NCI-H2227 (cell line): ENCODE measurements around the gene PRKCE.

Source experiments
- DNase-seq: peaks from one replicate; lab custom pipeline; 2025; ENCODE audit not compliant: unreplicated experiment; lab: John Stamatoyannopoulos, UW

Gene PRKCE

DNA sequence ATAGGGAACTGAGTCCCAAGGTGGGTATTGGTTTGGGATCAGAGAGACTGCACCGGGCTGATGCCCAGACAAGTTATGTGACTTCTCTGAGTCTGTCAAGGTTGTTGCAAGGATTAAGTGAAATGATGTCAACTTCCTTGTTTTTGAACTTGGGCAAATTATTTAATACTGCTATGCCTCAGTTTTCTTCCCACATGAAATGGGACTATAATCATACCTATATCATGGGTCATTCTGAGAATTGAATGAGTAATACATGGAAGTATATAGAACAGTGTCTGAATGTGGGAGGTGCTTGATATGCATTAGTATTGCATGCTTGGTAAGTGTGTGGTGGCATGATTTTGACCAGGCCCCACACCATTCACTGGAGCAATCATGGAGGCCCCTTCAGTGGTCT lies 99.0 kb downstream of the PRKCE start:
- DNase-seq: no peak

DNA sequence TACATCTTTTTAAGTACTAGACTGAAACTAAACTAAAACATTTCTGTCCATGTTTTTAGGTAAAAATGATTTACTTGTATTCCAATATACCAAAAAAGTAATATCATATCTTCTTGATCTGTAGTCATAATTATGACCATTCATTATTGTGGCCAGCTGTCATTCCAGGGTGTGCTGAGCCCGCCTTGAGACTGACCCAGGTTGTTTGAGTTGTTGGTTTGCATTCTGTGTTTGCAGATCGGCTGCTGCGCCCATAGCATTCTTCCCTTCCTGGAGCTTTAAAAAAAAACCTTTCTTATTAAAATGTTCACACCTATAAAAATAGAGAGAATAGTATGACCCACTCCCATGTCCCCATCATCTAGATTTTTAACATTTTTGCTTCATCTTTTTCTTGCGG lies 101.9 kb downstream of the PRKCE start:
- DNase-seq: no peak

DNA sequence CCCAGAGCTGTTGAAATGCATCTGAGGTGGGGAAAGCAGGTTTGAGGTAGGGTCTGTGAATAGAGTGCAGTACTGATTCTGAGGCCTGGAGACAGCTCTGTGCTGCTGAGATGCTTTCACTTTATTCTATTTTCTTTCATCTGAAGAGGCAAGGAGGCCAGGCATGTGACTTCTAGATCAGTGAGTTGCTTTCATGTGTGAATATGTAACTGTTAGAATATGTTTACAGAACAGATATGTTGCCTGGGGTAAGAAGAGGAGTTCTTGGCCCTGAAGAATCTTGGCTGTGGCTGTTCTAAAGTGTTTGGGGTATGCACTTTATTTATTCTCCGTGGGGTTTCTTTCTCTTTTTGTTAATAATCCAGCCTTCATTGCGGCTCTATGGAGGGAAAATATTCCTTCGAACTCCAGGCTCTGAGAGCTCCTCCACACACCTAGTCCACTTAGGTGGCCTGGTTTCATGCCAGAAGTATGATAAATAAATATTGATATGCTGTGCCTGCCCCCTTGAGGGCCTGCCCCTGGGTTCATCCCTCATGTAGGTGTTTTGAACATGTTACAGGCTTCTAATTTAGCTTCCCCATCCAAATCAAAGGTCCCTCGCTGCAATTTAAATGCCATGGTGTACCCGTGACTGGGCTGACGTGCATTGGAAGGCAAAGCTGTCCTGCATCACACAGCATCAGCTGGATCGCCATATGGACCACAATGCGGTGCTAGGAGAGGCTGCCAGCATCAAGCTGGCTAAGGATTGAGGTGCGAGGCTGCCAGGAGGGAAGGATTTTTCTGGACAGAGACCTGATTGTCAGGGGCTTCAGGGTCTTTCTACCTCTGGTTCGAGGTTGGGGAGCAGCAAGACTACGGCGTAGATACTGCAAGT lies 102.9 kb downstream of the PRKCE start:
- DNase-seq: no peak

DNA sequence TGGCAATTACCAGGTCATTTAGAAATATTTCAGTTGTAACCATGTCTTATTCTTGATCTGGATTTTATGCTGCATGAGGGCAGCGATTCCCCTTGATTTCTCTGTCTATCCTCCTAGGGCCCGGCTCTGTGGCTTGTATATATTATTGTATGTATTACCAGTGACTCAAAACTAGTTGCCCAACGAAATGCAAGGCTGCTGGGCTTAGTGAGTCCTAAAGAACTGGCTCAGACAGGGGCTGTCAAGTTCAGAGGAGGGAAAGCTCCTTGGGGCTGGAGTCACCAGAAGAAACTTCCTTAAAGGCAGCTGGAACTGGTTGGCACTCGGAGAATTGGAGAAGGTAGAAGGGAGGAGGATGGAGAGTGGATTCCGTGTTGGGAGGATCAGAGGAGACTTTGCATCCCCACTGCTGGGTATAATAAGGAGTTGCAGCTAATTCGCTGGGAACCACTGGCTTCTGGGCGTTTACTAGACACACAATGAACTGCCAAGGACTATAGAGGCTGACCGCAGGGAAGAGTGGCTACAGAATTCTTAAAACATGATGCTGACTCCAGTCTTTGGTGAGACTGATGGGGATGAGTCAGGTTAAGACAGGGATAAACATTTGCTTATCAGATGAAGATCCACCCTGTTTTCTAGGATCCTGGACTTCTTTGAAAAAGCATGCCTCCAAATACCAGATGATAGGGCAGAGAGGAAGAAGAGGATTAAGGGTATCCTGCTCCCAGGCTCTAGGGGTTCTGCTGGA lies 104.3 kb downstream of the PRKCE start:
- DNase-seq: peak; percentile 4

DNA sequence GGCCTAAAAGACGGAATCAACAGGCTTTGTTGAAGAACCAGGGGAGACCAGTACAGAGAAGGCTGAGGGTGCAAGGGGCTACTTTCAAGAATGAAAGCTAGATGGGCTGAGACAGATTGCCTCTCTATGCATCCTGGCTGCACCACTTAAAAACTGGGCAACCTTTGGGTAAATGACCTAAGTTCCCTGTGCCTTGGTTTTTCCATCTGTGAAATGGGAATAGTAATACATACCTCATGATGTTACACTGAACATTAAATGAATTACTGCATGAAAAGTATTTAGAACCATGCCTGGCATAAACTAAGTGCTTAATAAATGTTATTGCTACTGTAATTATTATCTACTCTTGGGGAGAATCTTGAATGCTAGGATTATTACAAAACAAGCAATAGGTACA lies 106.5 kb downstream of the PRKCE start:
- DNase-seq: no peak

DNA sequence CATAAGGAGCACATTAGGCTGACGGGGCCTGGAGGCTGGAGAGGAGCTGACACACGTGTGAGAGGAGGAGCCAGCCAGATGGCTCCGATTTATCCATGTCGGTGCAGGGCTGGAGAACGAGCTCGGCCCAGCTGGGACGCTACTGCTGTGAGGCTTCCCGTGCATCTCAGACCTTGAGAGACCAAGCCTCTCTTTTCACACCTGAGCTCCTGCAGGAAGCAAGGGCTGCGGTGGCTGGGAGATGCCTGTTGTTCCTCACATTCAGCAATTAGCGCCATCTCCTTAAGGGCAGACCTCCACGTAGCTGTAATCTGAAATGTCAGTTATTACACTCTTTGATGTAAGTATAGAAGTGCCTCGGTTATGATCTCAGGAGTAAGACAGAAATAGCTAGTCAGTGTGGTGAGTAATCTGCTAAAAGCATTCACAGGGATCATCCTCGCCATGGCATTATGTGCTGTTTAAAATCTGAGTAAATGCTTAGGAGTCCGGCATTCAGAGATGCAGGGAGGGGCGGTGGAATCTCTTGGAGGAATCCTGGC lies 107.9 kb downstream of the PRKCE start:
- peak; percentile 84 for DNase-seq

DNA sequence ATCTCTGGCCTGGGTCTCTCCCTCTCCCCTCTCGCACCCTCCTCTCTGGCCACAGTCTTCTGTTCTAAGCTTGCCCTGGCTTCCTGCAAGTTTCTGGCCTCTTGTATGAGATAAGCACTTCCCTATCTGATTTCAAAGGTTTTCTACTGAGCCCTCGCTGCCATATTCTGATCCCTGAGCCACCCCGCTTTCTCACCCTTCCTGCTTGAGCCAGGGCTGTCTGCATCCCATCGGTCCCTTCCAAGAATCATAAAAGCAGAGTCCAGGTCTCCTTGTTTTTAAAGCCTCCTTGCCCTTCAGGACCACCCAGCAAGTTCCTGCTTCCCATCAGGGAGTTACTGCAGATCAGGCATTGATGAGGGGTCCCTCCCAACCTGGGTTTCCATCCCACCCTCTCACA lies 110.2 kb downstream of the PRKCE start:
- no peak for DNase-seq

DNA sequence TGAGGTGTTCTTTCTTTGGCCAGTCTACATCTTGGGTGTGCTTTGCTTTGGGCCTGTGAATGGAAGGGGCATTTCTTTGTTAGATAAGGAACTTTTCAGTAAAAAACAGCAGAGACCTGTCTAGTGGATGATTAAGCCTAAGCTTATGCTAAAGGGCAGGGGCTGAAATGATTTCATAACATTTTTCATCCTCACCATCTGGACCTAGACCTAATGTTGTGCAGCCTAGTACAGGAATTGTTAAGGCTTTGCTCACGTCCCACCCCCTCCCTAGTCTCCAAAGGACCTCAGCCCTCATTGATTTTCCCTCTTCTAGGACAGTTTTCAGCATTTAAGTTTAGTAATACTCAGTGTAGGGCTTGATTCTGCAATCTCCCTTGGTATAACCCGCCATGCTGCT lies 111.8 kb downstream of the PRKCE start:
- no peak for DNase-seq

DNA sequence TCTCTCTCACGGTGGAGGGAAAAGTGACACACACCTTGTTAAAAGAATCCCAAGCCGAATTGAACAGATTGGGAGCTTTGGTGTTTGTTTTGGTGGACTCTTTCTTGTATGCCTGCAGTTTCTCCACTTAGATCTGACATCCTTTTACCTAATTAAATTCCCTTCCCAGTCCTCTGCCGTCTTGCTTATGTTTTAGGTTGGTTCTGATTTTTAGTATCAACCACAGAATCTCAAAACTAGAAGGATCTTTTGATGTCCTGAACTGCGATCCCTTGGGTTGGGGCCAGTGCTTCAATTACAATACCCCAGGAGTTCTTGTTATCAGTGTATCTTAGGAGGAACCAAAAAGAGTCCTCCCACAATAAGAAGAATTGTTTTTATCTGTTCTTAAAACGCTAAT lies 112.3 kb downstream of the PRKCE start:
- DNase-seq: no peak

DNA sequence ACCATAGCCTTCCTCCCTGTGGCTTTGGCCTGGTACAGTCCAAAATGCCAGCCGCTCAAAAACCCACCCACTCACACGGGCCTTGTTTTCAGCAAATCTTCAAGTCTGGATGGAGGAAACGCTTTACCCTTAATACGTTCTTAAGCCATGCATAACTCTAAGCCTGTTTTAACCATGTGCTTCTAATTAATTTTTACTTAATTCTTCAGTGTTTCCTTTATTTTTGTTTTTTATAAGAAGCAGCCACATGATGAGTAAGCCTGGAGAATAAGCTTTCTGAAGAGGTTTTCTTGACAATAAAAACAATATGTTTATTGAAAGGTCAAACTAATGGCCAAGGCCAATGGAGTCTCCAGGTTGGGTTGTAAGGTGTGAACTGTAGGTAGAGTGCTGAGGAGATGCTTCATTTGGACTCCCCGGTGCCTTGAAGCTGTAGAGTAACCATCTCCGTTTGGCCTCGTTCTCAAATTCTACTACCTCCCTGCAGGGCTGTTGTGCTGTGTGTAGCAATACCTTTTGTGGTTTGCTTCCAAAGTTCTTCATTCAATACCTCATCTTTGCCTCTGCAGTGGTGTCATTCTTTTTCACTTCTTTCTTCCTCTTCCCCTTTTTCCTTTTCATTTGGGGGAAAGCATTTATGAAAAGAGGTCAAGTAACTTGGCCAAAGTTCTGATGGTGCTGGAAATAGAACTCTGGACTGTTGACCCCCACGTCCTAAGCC lies 113.7 kb downstream of the PRKCE start:
- DNase-seq: no peak

DNA sequence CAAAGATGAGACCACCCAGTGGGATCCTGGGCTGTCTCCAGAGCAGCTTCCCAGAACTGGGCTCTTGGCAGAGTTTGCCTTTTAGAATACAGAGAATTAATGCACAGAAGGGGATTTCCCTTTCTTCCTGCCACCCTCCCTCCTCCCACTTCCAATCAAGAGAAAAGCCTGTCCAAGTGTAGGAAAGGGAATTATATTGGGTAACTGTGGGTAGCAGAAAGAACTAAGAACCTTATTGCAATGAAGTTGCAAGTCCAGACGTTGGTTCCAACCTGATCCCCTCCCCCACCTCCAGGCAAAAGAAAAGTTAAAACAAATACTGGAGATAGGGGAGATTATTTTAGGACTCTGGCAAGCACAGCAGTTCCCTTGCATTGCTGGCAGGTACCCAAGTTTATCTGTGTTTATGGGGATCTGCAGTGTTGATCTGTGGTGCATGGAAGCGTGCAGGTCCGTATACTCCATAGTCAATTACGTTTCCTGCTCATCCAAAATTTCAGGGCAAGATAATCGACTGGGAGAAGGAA lies 114.3 kb downstream of the PRKCE start:
- no peak for DNase-seq

DNA sequence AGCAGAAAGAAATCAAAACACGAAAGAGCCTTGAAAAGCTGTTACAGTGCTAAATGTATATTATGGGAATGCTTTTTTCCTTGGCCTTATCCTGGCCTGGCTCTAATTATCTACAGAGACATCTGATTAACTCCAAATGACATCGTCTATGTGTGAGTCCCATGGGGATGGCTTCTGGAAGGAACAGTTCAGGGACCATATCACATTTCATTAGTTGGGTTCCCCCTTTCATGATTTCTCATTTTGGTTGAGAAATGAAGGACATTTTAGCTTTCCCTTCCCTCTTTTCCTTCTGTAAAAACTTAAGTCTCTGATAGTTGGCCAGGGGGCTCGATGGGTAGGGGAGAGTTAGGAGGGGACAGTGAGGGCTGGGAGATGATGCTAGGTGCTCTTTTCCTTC lies 116.7 kb downstream of the PRKCE start:
- DNase-seq: no peak

DNA sequence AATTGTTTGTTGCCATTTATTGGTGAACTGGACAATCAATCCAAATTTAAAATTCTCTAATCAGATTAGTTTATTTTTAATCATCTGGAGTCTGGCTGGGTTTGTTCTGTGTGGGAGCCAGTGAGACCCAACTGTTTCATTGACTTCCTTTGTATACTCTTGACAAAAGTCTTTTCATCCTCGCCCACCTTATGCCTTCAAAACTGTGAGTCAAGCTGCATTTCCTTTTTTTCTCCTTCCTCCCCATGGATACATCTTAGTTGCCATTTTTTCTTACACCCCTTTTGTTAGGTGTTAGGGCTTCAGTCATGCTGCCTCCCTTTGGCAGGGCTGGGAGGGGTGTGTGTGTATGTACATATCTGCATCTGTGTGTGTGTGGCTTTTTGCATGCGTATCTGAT lies 117.6 kb downstream of the PRKCE start:
- DNase-seq: no peak

DNA sequence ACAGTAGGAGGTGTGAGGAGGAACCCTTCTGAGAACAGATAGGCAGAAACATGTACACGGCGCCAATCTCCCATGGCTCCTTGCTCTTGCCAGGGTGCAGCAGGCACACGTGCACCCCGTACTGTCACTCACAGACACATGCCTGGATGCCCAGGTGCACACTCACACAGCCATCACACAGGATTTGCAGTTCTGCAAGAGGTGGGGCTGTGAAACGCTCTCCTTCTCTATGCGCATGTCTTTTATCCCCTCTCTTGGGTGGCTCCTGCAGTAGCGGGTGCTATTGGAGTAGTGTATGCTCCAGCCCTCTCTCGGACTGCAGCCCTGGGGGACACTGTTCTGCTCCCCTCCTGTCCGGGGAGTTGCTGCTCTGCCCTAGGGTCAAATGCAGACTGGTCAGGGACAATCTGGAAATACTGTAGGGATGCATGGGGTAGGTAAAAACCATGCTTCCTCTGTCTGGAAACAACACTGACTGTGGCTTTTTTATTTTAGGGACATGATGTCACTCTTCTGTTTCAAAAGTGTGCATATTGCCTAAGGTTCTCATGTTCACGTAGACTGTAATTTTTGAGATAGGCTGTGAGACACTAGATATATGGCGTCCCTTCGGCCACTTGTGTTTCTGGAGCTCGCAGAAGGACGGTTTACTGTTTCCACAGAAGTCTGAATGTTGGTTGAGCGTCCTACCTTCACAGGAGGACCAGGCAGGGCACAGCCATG lies 118.5 kb downstream of the PRKCE start:
- no peak for DNase-seq

DNA sequence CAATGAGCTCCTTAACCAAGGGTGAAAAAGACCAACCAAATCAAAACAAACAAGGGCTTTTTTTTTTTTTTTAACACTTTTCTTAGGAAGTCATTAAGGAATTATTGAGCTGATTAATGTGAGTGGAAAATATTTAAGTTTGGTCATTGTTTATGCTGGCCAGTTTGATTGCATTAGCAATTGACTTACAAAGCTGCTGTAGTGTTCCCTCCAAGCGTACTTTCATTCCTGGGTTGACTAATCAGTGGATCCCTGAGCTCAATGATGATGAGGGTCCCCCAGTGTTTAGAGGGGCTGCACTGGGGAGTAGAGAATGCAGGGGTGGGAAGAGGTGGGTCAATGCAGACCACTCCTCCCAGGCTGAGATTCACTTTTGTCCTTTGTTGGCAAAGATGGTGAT lies 119.3 kb downstream of the PRKCE start:
- DNase-seq: no peak

DNA sequence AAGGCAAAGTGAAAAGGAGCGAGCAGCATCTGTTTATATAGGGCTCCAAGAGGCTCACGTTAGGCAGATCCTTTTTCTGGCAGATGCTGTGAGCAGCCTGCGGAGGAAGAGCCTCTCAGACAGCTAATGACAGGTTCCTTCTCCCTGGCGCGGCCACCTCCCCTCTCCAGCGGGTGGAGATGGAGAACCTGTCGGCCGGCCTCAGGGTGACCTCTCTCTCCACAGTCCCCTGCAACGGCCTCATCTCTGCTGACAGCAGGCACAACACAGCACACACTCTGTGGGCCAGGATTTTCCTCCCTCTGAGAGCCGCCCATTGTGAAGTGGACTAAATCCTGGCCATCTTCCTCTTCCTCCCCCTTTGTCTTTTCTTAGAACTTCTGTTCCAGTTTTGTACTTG lies 119.8 kb downstream of the PRKCE start:
- DNase-seq: peak; percentile 90

DNA sequence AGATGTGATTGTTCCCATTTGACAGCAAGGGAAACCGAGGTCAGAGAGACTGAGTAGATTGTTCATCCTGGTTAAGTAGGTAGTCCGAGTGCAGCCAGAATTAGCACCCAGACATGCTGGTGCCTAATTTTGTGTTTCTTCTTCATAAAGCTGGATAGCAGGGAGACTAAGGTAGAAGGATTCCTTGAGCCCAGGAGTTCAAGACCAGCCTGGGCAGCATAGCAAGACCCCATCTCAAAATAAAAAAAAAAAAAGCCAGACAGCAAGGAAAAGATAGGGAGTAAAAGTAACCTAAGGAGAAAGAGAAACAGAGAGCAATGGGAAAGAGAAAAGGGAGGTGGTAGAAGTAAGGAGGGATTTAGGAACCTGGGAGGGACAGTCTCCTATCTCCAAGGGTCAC lies 120.6 kb downstream of the PRKCE start:
- no peak for DNase-seq

DNA sequence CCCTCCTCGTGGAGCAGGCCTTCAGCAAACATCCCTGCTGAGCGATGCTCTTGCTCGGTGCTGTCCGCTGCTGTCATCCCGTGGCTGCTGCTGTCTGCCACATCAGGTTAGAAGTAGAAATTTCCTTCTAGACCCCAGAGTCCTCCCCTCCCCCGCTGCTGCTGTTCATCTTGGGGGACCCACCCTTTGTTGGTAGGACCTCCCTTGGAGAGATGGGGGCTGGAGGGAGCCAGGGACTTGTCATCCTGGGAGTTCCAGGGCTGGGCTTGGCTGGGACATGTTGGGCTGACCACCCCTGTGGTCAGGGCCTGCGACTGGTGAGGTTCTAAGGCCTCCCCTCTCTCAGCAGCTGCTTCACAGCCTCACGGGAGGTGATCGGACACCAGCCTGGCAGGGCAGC lies 122.4 kb downstream of the PRKCE start:
- DNase-seq: no peak

DNA sequence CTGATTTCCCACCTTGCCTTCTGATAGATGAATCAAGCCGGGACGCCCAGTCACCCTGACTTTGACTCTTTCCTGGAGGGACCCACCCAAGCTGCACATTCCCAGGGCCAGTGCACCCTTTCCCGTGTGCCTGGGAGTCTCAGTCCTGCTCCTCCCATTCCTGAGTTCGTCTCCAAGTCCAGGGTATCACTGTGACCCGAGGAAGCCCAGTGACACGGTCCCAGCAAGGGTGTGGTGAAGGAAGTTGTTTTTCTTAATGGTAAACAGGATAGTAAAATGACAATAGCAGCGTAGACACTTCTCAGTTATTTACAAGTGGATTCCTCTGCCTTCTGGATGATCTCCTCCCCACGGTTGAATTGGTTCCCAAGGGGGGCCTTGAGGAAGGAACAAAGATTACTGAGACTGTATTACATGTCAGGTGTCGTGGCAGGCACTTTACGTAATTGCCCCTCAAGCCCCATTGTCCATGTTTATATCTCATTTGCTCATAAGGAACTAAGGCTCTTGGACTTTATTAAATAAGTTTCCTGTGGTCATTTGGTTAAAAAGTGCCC lies 123.3 kb downstream of the PRKCE start:
- no peak for DNase-seq
